NCI-H345 treated with DMSO at 0.1 percent for 48 hours (cell line): Measurements from ENCODE around the gene PRKCI.
"Not testable (repeated sequence)": the region's sequence is repeated elsewhere in the genome, so short reads cannot be mapped to it uniquely, and the experiment has no call there.

ENCODE experiments used
- DNase-seq: peaks from one replicate; lab custom pipeline; 2025; ENCODE audit not compliant: unreplicated experiment; lab: John Stamatoyannopoulos, UW

Gene PRKCI

GRCh38 chr3:170338690-170339340 lies 116.6 kb downstream of the PRKCI start:
- no peak for DNase-seq

GRCh38 chr3:170342273-170342672 lies 120.0 kb downstream of the PRKCI start:
- DNase-seq = not testable (repeated sequence)

GRCh38 chr3:170343859-170344258 lies 121.6 kb downstream of the PRKCI start:
- not testable (repeated sequence) for DNase-seq

GRCh38 chr3:170344971-170345370 lies 122.7 kb downstream of the PRKCI start:
- no peak for DNase-seq

DNA sequence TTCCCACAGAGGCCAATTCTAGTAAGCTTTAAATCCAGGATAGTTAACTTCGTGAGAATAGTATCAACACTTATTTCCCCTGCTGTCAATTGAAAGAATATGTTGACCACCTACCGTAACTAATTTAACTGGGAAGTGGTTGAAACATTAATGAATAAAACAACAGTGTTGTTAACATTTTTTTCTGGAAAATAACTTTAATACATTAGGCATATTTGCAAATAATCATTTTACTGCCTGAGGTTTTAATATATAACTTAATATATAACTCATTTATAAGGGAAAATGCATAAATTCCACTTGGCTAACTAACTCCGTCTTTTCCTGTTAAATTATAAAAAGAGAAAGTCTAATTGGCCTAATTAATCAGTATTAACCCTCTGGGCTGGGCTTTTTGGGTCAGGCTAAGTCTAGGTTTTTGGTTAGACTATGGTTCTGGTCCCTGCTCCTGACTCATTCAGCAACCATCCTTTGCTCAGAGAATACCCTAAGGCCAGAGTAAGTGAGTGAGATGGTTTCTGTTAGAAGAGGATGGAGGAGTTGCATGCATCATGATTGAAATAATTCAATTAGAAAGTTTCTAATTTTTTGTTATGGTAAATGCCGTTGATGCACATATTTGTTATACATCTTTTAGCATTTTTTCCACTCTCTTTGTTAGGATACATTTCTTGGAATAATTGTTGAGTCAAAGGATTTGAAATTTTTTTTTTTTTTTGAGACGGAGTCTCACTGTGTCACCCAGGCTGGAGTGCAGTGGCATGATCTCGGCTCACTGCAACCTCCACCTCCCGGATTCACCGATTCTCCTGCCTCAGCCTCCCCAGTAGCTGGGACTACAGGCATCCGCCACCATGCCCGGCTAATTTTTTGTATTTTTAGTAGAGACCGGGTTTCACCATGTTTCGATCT lies 124.5 kb downstream of the PRKCI start:
- DNase-seq = no peak

- no peak for DNase-seq
Observed at GRCh38 chr3:170350515-170351413, 128.5 kb downstream of the PRKCI start.

GRCh38 chr3:170352936-170353335 lies 130.7 kb downstream of the PRKCI start:
- DNase-seq = no peak

- no peak for DNase-seq
Observed at GRCh38 chr3:170353485-170353884, 131.3 kb downstream of the PRKCI start.

DNA sequence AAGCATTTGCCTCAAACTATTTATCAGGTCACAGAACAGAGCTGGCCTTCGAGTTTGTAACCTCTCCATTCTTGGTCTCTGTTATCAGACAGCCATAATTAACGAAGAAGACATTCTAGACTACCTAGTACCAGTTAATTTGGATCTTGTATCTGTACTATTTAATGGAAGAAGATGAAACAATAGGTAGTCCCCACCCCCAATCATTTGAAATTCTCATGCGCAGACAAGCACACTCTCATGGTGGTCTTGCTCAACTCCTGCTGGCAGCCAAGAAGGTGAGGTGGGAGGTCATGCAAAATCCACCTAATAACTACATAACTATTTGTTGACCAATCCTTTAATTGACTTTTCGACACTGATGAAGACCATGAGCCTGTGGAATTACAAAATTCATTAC lies 132.5 kb downstream of the PRKCI start:
- DNase-seq = no peak
